H1 (cell line): ENCODE data around the gene ABHD11. TPM values are rescaled to one million over a fixed set of nuclear protein-coding genes. Genes with fewer than 3 reads are reported as not detected.
A peak's percentile ranks its signal among the peaks of the same experiment; 100 is the strongest.

Experiments used
- CTCF ChIA-PET: fragments of 300-600 bp; sonication (Branson Sonifier 250); formaldehyde crosslinking; loops from one replicate; lab custom pipeline; 2021; ENCODE audit not compliant: partially characterized antibody; lab: Charles Lee
- POLR2A ChIA-PET: fragments of 300-600 bp; sonication (Branson Sonifier 250); formaldehyde crosslinking; loops from one replicate; lab custom pipeline; 2021; ENCODE audit warnings: inconsistent platforms; ENCODE audit not compliant: partially characterized antibody; lab: Charles Lee
- DNase-seq, 2 experiments: peaks; one replicate each; pipeline versions ENCODE4 v3.0.0 to v3.0.0-alpha.2; 2010 to 2022; ENCODE audit warnings: low spot score in 2 of 2, low read depth in 1 of 2, mixed read lengths in 1 of 2
- FAIRE-seq: peaks from 2 replicates; lab custom pipeline; 2011; peaks lifted over from hg19 to GRCh38; lab: Jason Lieb, UNC
- H2AFZ ChIP-seq: 2 replicates; pipeline ENCODE4 v1.8.1; 2012; ENCODE audit warnings: low read length, inconsistent platforms
- H2AK5ac ChIP-seq: 2 replicates; pipeline ENCODE4 v1.6.1; 2013; ENCODE audit warnings: low read depth, low read length
- H2BK120ac ChIP-seq: replicated peaks from 2 replicates; pipeline ENCODE3; 2013; ENCODE audit warnings: low read depth, low read length, inconsistent platforms
- H2BK12ac ChIP-seq: 2 replicates; pipeline ENCODE4 v1.6.1; 2013; ENCODE audit warnings: low read depth, low read length
- H2BK15ac ChIP-seq: 2 replicates; pipeline ENCODE4 v1.6.1; 2013; ENCODE audit warnings: low read length
- H2BK20ac ChIP-seq: 2 replicates; pipeline ENCODE4 v1.6.1; 2013; ENCODE audit warnings: low read length
- H2BK5ac ChIP-seq: 2 replicates; pipeline ENCODE4 v1.6.1; 2013; ENCODE audit warnings: low read depth, low read length
- H3K14ac ChIP-seq: 2 replicates; pipeline ENCODE4 v1.6.1; 2013; ENCODE audit warnings: inconsistent platforms; ENCODE audit not compliant: insufficient read length
- H3K18ac ChIP-seq: 2 replicates; pipeline ENCODE4 v1.6.1; 2013; ENCODE audit warnings: low read length; ENCODE audit errors: extremely low read depth
- H3K23ac ChIP-seq: 2 replicates; pipeline ENCODE4 v1.6.1; 2013; ENCODE audit warnings: inconsistent platforms; ENCODE audit not compliant: insufficient read length
- H3K23me2 ChIP-seq: 2 replicates; pipeline ENCODE4 v1.6.1; 2013; ENCODE audit warnings: low read depth, low read length
- H3K27ac ChIP-seq: 2 replicates; pipeline ENCODE4 v1.6.1; 2011; ENCODE audit warnings: low read depth, low read length, inconsistent platforms
- H3K27me3 ChIP-seq, 4 experiments: replicated peaks in 1 of 4; 1 replicate in 1 of 4; 2 replicates in 3 of 4; pipeline versions ENCODE4 v1.6.1 to v1.8.1; 2011 to 2013; ENCODE audit warnings: low read length in 3 of 4, mild to moderate bottlenecking in 3 of 4, inconsistent platforms in 2 of 4, mixed read lengths in 2 of 4, moderate library complexity in 1 of 4; ENCODE audit not compliant: control insufficient read depth in 3 of 4, insufficient read depth in 3 of 4; ENCODE audit errors: extremely low read depth in 1 of 4
- H3K36me3 ChIP-seq, 4 experiments: 2 replicates each; pipeline versions ENCODE4 v1.6.1 to v1.8.1; 2011 to 2013; ENCODE audit warnings: mild to moderate bottlenecking in 4 of 4, low read length in 3 of 4, moderate library complexity in 2 of 4, control low read depth in 1 of 4, inconsistent platforms in 1 of 4; ENCODE audit not compliant: insufficient read depth in 4 of 4, control insufficient read depth in 2 of 4
- H3K4ac ChIP-seq: replicated peaks from 2 replicates; pipeline ENCODE3; 2013; ENCODE audit warnings: low read length, low read depth, mixed read lengths, inconsistent platforms; ENCODE audit not compliant: insufficient read length
- H3K4me1 ChIP-seq, 4 experiments: replicated peaks in 1 of 4; 1 replicate in 1 of 4; 2 replicates in 3 of 4; pipeline versions ENCODE4 v1.6.1 to v1.8.1; 2011 to 2013; ENCODE audit warnings: low read length in 3 of 4, inconsistent platforms in 2 of 4, mixed read lengths in 1 of 4; ENCODE audit not compliant: insufficient read depth in 4 of 4, control insufficient read depth in 3 of 4
- H3K4me2 ChIP-seq, 2 experiments: 2 replicates each; pipeline versions ENCODE4 v1.6.1 to v1.8.1; 2011 to 2013; ENCODE audit warnings: low read depth in 2 of 2, low read length in 2 of 2, control low read depth in 1 of 2, inconsistent platforms in 1 of 2, mild to moderate bottlenecking in 1 of 2; ENCODE audit not compliant: insufficient read depth in 1 of 2
- H3K4me3 ChIP-seq, 4 experiments: fragments of 200-600, 300-600 bp in 1 of 4; sonication (generic), shearing (Covaris generic), sonication (Bioruptor Twin) in 1 of 4; 2 replicates each; pipeline versions ENCODE4 v1.5.1 to v1.8.1; 2011 to 2016; ENCODE audit warnings: low read length in 4 of 4, low read depth in 3 of 4, control low read depth in 2 of 4, inconsistent platforms in 2 of 4, mild to moderate bottlenecking in 2 of 4, mixed read lengths in 1 of 4, moderate library complexity in 1 of 4; ENCODE audit not compliant: insufficient read depth in 2 of 4; ENCODE audit errors: extremely low read depth in 1 of 4
- H3K56ac ChIP-seq: replicated peaks from 2 replicates; pipeline ENCODE3; 2013; ENCODE audit warnings: low read depth, mild to moderate bottlenecking, mixed read lengths, low read length, inconsistent platforms; ENCODE audit not compliant: insufficient read length
- H3K79me1 ChIP-seq: 2 replicates; pipeline ENCODE4 v1.6.1; 2013; ENCODE audit warnings: low read depth, low read length, control low read depth
- H3K79me2 ChIP-seq, 2 experiments: 2 replicates each; pipeline versions ENCODE4 v1.6.1 to v1.8.1; 2012 to 2013; ENCODE audit warnings: low read length in 2 of 2, mild to moderate bottlenecking in 2 of 2, inconsistent platforms in 1 of 2; ENCODE audit not compliant: insufficient read depth in 2 of 2, control insufficient read depth in 1 of 2
- H3K9ac ChIP-seq, 4 experiments: replicated peaks in 1 of 4; 1 replicate in 1 of 4; 2 replicates in 3 of 4; pipeline versions ENCODE4 v1.6.1 to v1.8.1; 2011 to 2013; ENCODE audit warnings: low read depth in 3 of 4, low read length in 3 of 4, control low read depth in 2 of 4, mild to moderate bottlenecking in 2 of 4, moderate library complexity in 2 of 4, inconsistent platforms in 1 of 4; ENCODE audit errors: extremely low read depth in 1 of 4
- H3K9me3 ChIP-seq, 2 experiments: 2 replicates each; pipeline versions ENCODE4 v1.6.1 to v1.8.1; 2012 to 2013; ENCODE audit warnings: mild to moderate bottlenecking in 2 of 2, moderate library complexity in 2 of 2, control low read depth in 1 of 2, inconsistent platforms in 1 of 2, low read depth in 1 of 2, low read length in 1 of 2, mixed read lengths in 1 of 2; ENCODE audit not compliant: insufficient read depth in 2 of 2
- H4K20me1 ChIP-seq, 2 experiments: replicated peaks in 1 of 2; 2 replicates each; pipeline versions ENCODE3 to v1.8.1; 2011 to 2013; ENCODE audit warnings: inconsistent platforms in 2 of 2, low read length in 2 of 2, mild to moderate bottlenecking in 1 of 2; ENCODE audit not compliant: insufficient read depth in 2 of 2, control insufficient read depth in 1 of 2
- H4K5ac ChIP-seq: 2 replicates; pipeline ENCODE4 v1.6.1; 2013; ENCODE audit warnings: low read length, low read depth, mixed read lengths, inconsistent platforms; ENCODE audit not compliant: insufficient read length
- H4K8ac ChIP-seq: 2 replicates; pipeline ENCODE4 v1.8.0; 2013; ENCODE audit warnings: mild to moderate bottlenecking, moderate library complexity, low read length, inconsistent platforms; ENCODE audit not compliant: insufficient read depth; ENCODE audit errors: extremely low read depth
- H4K91ac ChIP-seq: replicated peaks from 2 replicates; pipeline ENCODE3; 2013; ENCODE audit warnings: low read length, mixed read lengths, inconsistent platforms; ENCODE audit not compliant: insufficient read length
- BCL11A ChIP-seq, 2 experiments: IDR thresholded peaks; one replicate each; pipeline ENCODE4 v1.6.1; 2011; ENCODE audit warnings: low read depth in 2 of 2, low read length in 2 of 2, mild to moderate bottlenecking in 2 of 2
- CHD1 ChIP-seq: IDR thresholded peaks from 2 replicates; pipeline ENCODE4 v1.6.1; 2012; ENCODE audit warnings: low read depth, low read length, improper control_type of control experiment
- RBBP5 ChIP-seq: IDR thresholded peaks from 2 replicates; pipeline ENCODE4 v1.7.1; 2012; ENCODE audit warnings: low read depth, mild to moderate bottlenecking, inconsistent platforms, low read length, moderate library complexity, borderline replicate concordance
- WGBS, 2 experiments: shearing (Covaris generic) in 1 of 2; methylation state at CpG; one replicate each; pipeline versions ENCODE4 v1.1.6 to v1.1.7; 2013 to 2015; ENCODE audit warnings: low lambda C conversion rate in 2 of 2, mixed read lengths in 2 of 2, inconsistent platforms in 1 of 2, low coverage in 1 of 2, missing lambda C conversion rate in 1 of 2; ENCODE audit not compliant: insufficient replicate concordance in 2 of 2, insufficient coverage in 1 of 2, insufficient read length in 1 of 2; ENCODE audit errors: extremely low coverage in 1 of 2, missing lambda C conversion rate in 1 of 2; 5-methylcytosine and 5-hydroxymethylcytosine counted together
- polyA plus RNA-seq, 7 experiments: library from polyadenylated mRNA; depleted of rRNA in 3 of 7; stranded (reverse) in 5 of 7; unstranded in 2 of 7; fragments of >200 nt in 5 of 7; fragments of 200-250 nt in 2 of 7; gene quantifications; 1 replicate in 5 of 7; 2 replicates in 1 of 7; 4 replicates in 1 of 7; pipeline versions ENCODE4 v1.2.1 to v1.2.3, GENCODE V29; 2011 to 2013; ENCODE audit warnings: missing spikeins in 2 of 7, mixed read lengths in 2 of 7
- total RNA-seq: library from RNA; stranded (reverse); fragmentation: NEBNext Ultra II Directional; extraction: Animal tissue kit (Norgen Biotek cat#: 25700); gene quantifications from 2 replicates; pipeline ENCODE4 v1.2.1, GENCODE V29; 2021

Gene ABHD11
- total and polyA plus RNA-seq, 2 of the 8 experiments (the other 6 are each of a cell fraction or from before 2014, with no cell fraction given): 19.8 to 42.2 TPM

DNA sequence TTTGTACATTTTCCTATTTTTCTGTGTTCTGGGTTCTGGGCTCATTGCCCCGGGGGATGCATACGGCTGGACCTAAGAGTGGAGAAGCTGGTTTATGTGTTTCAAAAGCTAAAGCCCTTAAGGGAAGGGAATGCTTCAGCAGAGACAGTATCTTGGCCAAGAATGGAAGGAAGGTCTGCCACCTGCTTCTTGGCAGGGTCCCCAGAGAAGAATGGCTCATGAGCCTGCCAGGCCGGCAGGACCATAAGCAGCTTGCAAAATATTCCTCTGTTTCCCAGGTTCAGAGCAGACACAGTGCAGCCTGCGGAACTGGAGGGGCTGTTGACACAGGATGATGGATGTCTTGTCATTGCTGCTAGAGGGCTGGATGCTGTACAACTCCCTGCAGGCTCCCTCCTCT is 7.8 kb upstream of the ABHD11 start:
- peak overlapping the region; percentile 92; the same call in 1 of the 2 replicates for H2BK15ac ChIP-seq
- H3K4me3 ChIP-seq: no peak overlapping the region
- no peak overlapping the region for H3K56ac ChIP-seq
- peaks cover 0 to 21% (median 16%) of the 10 kb centered on the region in 4 experiments; a peak in 6 of 7 replicates for H3K4me1 ChIP-seq
- no peak overlapping the region for H3K27ac ChIP-seq
- H3K79me2 ChIP-seq: no peaks in the 10 kb centered on the region
- DNase-seq (no peak), FAIRE-seq (no peak)
- no peak overlapping the region for H2BK120ac ChIP-seq
- TF ChIP-seq BCL11A (IDR thresholded peaks at IDR 0.05; ENCODE audit: low read depth in 2 of 2, low read length in 2 of 2): no peak
- no peak for TF ChIP-seq RBBP5
- TF ChIP-seq CHD1: no peak
- peaks cover 0 to 4% of the 10 kb centered on the region in 2 experiments; a peak in 1 of 4 replicates for H3K9me3 ChIP-seq
- 0 out of 2 replicates have a peak overlapping the region, but pooled peaks have one; percentile 28 for H3K18ac ChIP-seq
- H3K27me3 ChIP-seq: no peaks in the 10 kb centered on the region; a peak in 1 of 7 replicates
- H2BK5ac ChIP-seq: no peak overlapping the region
- no peak overlapping the region; a peak in 1 of 7 replicates for H3K9ac ChIP-seq
- peak overlapping the region; percentile 43; the same call in 1 of the 2 replicates for H2BK12ac ChIP-seq
- H4K5ac ChIP-seq: no peak overlapping the region
- WGBS, 2 experiments: 90% methylated on average over 4 of the region's 4 CpGs; no CpG with 5 or more reads in 1 of the 2 experiments
- H3K79me1 ChIP-seq: 0 out of 2 replicates have a peak, but pooled peaks cover 2% of the 10 kb centered on the region
- no peak overlapping the region for H3K4ac ChIP-seq
- H2AFZ ChIP-seq: no peak overlapping the region
- POLR2A ChIA-PET: interaction anchor here (1.1 to 9.6 kb wide), 2 partner anchors 85 to 111 kb away, joined by 3 to 82 read pairs; partner anchors contain the start of gene CLDN4
- H2AK5ac ChIP-seq: peak overlapping the region; percentile 16; the same call in 1 of the 2 replicates
- no peaks in the 10 kb centered on the region for H3K36me3 ChIP-seq
- peak overlapping the region; percentile 43; the same call in 1 of the 2 replicates for H2BK20ac ChIP-seq
- CTCF ChIA-PET: interaction anchor here (1.8 to 2.4 kb wide), 4 partner anchors 11 to 111 kb away, joined by 4 to 9 read pairs (median 6); no protein-coding TSS in a partner anchor
- H3K4me2 ChIP-seq: no peak overlapping the region
- H3K14ac ChIP-seq: no peak overlapping the region
- H4K8ac ChIP-seq: no peak overlapping the region
- H4K20me1 ChIP-seq: no peaks in the 10 kb centered on the region
- no peak overlapping the region for H3K23ac ChIP-seq
- no peak overlapping the region for H4K91ac ChIP-seq
- peaks cover 10% of the 10 kb centered on the region for H3K23me2 ChIP-seq
